Measurements from ENCODE around the gene DGCR6L. TPM values are rescaled to one million over a fixed set of nuclear protein-coding genes. Genes with fewer than 3 reads are reported as not detected.
A peak's percentile ranks its signal among the peaks of the same experiment; 100 is the strongest.
"Not testable (repeated sequence)": the region's sequence is repeated elsewhere in the genome, so short reads cannot be mapped to it uniquely, and the experiment has no call there.

DGCR6L gene
- total RNA-seq, 1 donor from 2014 or later, result 28.9 TPM

- intact Hi-C loops (cut with DNase I), result no loop called here
Measured at GRCh38 chr22:20298110-20298802, 21.6 kb downstream of the DGCR6L start.

GRCh38 chr22:20297414-20298109, 22.3 kb downstream of the DGCR6L start:
- DNase-seq (ENCODE audit: low spot score), result no peak
- no peak for ATAC-seq
- intact Hi-C loops (cut with DNase I), result no loop called here

More at GRCh38 chr22:20298110-20298802, 21.6 kb downstream of the DGCR6L start:
- DNase-seq (ENCODE audit: low spot score) (no peak), ATAC-seq (peak; percentile 5)

- intact Hi-C loops (cut with DNase I), result no loop called here
- DNase-seq (ENCODE audit: low spot score) (no peak), ATAC-seq (no peak)
Measured at GRCh38 chr22:20296598-20296997, 23.3 kb downstream of the DGCR6L start.

- intact Hi-C loops (cut with DNase I), result no loop called here
- DNase-seq (ENCODE audit: low spot score), result no peak
Measured at GRCh38 chr22:20295262-20296064, 24.4 kb downstream of the DGCR6L start.

GRCh38 chr22:20292673-20293232, 27.1 kb downstream of the DGCR6L start:
- no peak for DNase-seq (ENCODE audit: low spot score)
- ATAC-seq, result no peak
- intact Hi-C loops (cut with DNase I), result no loop called here

More at GRCh38 chr22:20295262-20296064, 24.4 kb downstream of the DGCR6L start:
- ATAC-seq, result no peak

GRCh38 chr22:20292108-20292507, 27.8 kb downstream of the DGCR6L start:
- intact Hi-C loops (cut with DNase I), result no loop called here
- DNase-seq (ENCODE audit: low spot score), result no peak
- ATAC-seq, result no peak

- intact Hi-C loops (cut with DNase I), result no loop called here
- ATAC-seq (no peak), DNase-seq (ENCODE audit: low spot score) (no peak)
Measured at GRCh38 chr22:20291604-20292063, 28.2 kb downstream of the DGCR6L start.

- ATAC-seq (no peak), DNase-seq (ENCODE audit: low spot score) (no peak)
- intact Hi-C loops (cut with DNase I), result no loop called here
Measured at GRCh38 chr22:20291249-20291586, 28.6 kb downstream of the DGCR6L start.

- DNase-seq (ENCODE audit: low spot score) (no peak), ATAC-seq (no peak)
- intact Hi-C loops (cut with DNase I), result no loop called here
Measured at GRCh38 chr22:20290578-20291248, 29.1 kb downstream of the DGCR6L start.

GRCh38 chr22:20290045-20290392, 29.8 kb downstream of the DGCR6L start:
- intact Hi-C loops (cut with DNase I), result no loop called here
- no peak for ATAC-seq
- no peak for DNase-seq (ENCODE audit: low spot score)

GRCh38 chr22:20289182-20290044, 30.4 kb downstream of the DGCR6L start:
- intact Hi-C loops (cut with DNase I); DNase-seq (ENCODE audit: low spot score); ATAC-seq: not testable (repeated sequence)

GRCh38 chr22:20286784-20287423, 33.0 kb downstream of the DGCR6L start:
- ATAC-seq; intact Hi-C loops (cut with DNase I); DNase-seq (ENCODE audit: low spot score): not testable (repeated sequence)

- intact Hi-C loops (cut with DNase I); ATAC-seq; DNase-seq (ENCODE audit: low spot score): not testable (repeated sequence)
Measured at GRCh38 chr22:20286312-20286660, 33.6 kb downstream of the DGCR6L start.

GRCh38 chr22:20285473-20286311, 34.2 kb downstream of the DGCR6L start:
- intact Hi-C loops (cut with DNase I), result loop anchor here (2.0 kb wide), 1 partner anchor 129 kb away; no protein-coding TSS in a partner anchor
- DNase-seq (ENCODE audit: low spot score) (peak; percentile 90), ATAC-seq (peak; percentile 88)

- intact Hi-C loops (cut with DNase I), result loop anchor here (2.0 kb wide), 1 partner anchor 128 kb away; no protein-coding TSS in a partner anchor
- no peak for ATAC-seq
- no peak for DNase-seq (ENCODE audit: low spot score)
Measured at GRCh38 chr22:20284471-20285086, 35.3 kb downstream of the DGCR6L start.

GRCh38 chr22:20283674-20284066, 36.2 kb downstream of the DGCR6L start:
- no peak for DNase-seq (ENCODE audit: low spot score)
- no peak for ATAC-seq
- intact Hi-C loops (cut with DNase I), result loop anchor here (2.0 kb wide), 1 partner anchor 127 kb away; no protein-coding TSS in a partner anchor
